Endothelial cell (in vitro differentiated cells): ENCODE measurements around the gene MFSD6L. TPM values are rescaled to one million over a fixed set of nuclear protein-coding genes. Genes with fewer than 3 reads are reported as not detected.

ENCODE experiments used
- DNase-seq: peaks from one replicate; pipeline ENCODE4 v3.0.0; 2021; ENCODE audit warnings: low spot score
- H3K27ac Mint-ChIP-seq: one replicate; pipeline ENCODE4 v1.8.0; 2021; ENCODE audit warnings: mixed read lengths, inconsistent platforms; ENCODE audit not compliant: unreplicated experiment
- H3K27me3 Mint-ChIP-seq: one replicate; pipeline ENCODE4 v1.8.0; 2021; ENCODE audit warnings: mild to moderate bottlenecking, moderate library complexity, mixed read lengths, inconsistent platforms; ENCODE audit not compliant: unreplicated experiment
- H3K36me3 Mint-ChIP-seq: one replicate; pipeline ENCODE4 v1.8.0; 2021; ENCODE audit warnings: mild to moderate bottlenecking, low read depth, mixed read lengths, inconsistent platforms; ENCODE audit not compliant: unreplicated experiment
- H3K4me1 Mint-ChIP-seq: one replicate; pipeline ENCODE4 v1.8.0; 2021; ENCODE audit warnings: mild to moderate bottlenecking, mixed read lengths, inconsistent platforms; ENCODE audit not compliant: unreplicated experiment
- H3K4me3 Mint-ChIP-seq: one replicate; pipeline ENCODE4 v1.8.0; 2021; ENCODE audit warnings: mild to moderate bottlenecking, mixed read lengths, inconsistent platforms; ENCODE audit not compliant: unreplicated experiment
- H3K9me3 Mint-ChIP-seq: one replicate; pipeline ENCODE4 v1.8.0; 2021; ENCODE audit warnings: mixed read lengths, inconsistent platforms; ENCODE audit not compliant: unreplicated experiment
- CTCF ChIP-seq: fragments of 200-600 bp; sonication (generic); IDR thresholded peaks from one replicate; pipeline ENCODE4 v1.5.0; 2021; ENCODE audit warnings: antibody characterized with exemption; ENCODE audit not compliant: unreplicated experiment
- total RNA-seq: library from RNA; stranded (reverse); fragmentation: NEBNext Ultra II Directional; extraction: Animal tissue kit (Norgen Biotek cat#: 25700); gene quantifications from one replicate; pipeline ENCODE4 v1.2.1, GENCODE V29; 2021; ENCODE audit not compliant: unreplicated experiment

MFSD6L gene
- total RNA-seq, 1 donor from 2014 or later = not detected

DNA sequence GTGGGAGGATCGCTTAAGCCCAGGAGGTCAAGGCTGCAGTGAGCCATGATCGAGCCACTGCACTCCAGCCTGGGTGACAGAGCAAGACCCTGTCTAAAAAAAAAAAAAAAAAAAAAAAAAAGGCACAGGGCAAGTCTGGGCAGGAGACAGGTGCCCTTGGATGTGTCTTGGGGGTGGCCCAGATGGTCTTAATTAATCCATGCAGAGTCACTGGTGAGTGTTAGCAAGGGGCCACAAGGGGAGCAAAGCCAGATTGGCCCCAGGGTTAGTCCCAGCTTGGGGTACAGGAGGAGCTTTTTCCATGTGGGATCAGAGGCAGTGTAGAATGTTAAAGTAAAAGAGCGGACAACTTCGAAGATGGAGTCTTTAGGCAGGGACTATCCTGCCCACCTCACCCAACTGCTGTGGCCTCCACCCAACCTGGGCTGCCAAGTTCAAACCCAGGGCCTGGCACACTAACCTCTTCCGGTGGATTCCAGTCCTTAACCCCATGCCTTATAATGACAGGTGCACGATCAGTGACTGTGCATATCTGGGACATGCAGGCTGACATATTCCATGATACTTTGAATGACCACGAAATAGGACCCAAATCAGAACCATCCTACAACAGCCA is 32.2 kb upstream of the MFSD6L start:
- no peak for DNase-seq
- no peak overlapping the region for H3K4me3 Mint-ChIP-seq
- H3K9me3 Mint-ChIP-seq = no peaks in the 10 kb centered on the region
- H3K36me3 Mint-ChIP-seq = peaks cover 4% of the 10 kb centered on the region
- TF ChIP-seq CTCF = no peak
- peaks cover 7% of the 10 kb centered on the region for H3K27me3 Mint-ChIP-seq
- H3K27ac Mint-ChIP-seq = no peak overlapping the region
- peaks cover 5% of the 10 kb centered on the region for H3K4me1 Mint-ChIP-seq

DNA sequence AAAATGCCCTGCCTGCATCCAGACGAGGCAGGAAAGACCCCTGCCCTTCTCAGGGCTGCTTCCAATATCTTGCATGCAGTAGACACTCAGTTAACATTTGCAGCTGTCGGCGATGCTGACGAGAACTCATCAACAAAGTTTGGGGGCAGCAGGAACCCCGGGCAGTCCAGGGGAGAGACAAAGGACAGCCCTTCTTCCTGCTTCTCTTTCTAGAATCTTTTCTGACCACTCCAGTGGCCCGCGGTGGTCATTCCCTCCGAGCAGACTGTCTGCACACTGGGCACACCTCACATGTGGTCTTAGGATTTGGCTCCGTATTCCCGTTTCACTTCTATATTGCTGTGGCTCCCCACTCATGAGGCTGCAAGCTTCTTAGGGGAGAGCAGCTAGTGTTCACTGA is 31.0 kb upstream of the MFSD6L start:
- no peak for DNase-seq
- H3K4me1 Mint-ChIP-seq = peaks cover 5% of the 10 kb centered on the region

DNA sequence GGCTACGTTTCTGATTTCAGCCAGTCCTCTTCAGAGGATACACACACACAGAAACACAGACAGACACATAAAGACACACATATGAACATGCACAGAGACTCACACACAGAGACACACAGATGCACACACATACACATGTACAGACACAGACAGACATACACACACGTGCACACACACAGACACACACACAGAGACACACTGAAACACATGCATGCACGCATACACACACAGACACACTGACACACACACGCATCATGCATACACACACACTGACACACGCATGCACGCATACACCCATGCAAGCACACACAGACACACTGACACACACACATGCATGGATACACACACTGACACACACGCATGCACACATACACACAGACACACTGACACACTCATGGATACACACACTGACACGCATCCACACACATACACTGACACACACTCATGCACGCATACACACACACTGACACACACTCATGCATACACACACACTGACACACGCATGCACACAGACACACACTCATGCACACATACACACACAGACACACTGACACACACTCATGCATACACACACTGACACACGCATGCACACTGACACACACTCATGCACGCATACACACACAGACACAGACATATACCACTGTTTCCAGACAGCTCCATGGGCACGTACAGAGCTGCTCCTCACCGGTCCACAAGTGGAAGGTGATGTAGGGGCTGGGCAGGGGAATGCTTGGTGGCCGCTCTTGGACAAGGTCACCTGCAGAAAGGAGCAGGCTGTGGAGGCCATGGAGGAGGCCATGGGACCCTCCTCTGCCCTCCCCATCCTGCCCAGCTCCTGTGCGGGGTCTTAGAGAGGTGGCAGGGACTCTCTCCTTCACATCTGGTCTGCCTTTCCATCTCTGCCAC is 30.1 kb upstream of the MFSD6L start:
- Mint-ChIP-seq H3K9me3 (no peaks in the 10 kb centered on the region), H3K4me3 (no peak overlapping the region), H3K27me3 (peaks cover 3% of the 10 kb centered on the region), H3K36me3 (peaks cover 4% of the 10 kb centered on the region), H3K27ac (no peak overlapping the region), H3K4me1 (peaks cover 5% of the 10 kb centered on the region)
- TF ChIP-seq CTCF = no peak
- no peak for DNase-seq

More for the DNA sequence above, 31.0 kb upstream of the MFSD6L start:
- peaks cover 5% of the 10 kb centered on the region for H3K27me3 Mint-ChIP-seq
- H3K36me3 Mint-ChIP-seq = peaks cover 4% of the 10 kb centered on the region
- TF ChIP-seq CTCF = no peak
- H3K9me3 Mint-ChIP-seq = no peaks in the 10 kb centered on the region
- no peak overlapping the region for H3K27ac Mint-ChIP-seq
- H3K4me3 Mint-ChIP-seq = no peak overlapping the region

DNA sequence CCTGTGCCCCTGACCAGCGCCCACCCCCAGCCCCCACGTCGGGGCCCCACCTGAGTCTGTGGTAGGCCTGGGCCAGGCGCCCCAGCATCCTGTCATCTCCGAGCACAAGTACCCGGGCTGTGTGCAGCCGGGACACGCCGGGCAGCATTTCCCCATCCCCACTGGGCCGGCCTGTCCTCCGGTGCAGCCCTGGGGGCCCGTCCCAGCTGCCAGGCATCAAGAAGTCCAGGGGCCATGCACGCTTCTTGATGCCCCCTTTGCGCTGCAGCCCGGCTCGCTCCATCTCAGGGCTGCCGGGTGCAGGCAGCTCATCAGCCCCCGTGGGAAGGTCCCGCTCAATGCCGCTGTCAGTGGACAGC is 29.3 kb upstream of the MFSD6L start:
- Mint-ChIP-seq H3K9me3 (no peaks in the 10 kb centered on the region), H3K4me1 (peaks cover 5% of the 10 kb centered on the region), H3K36me3 (peaks cover 4% of the 10 kb centered on the region), H3K27me3 (peaks cover 3% of the 10 kb centered on the region), H3K27ac (no peak overlapping the region), H3K4me3 (no peak overlapping the region)
- no peak for TF ChIP-seq CTCF
- DNase-seq = no peak
